ENCODE measurements around the gene JCAD.

DNA sequence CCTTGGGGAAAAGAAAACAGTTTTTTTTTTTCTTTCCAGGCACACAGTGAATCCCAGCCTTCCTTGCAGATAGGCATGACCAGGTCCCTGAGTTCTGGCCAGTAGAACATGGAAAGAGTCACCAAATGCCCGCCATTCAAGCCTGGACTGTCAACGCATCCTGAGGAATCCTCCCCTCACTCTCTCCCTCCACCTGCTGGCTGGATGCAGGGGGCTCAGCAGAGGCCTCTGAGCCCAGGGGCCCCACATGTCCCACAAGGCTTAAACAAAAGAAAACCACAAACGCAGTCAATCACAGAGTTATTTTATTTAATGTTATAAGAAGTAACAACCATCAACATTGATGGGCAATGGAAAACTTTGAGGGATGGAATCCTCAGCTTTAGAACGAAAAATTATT is 93.1 kb downstream of the JCAD start:
- TF ChIP-seq CTCF (IDR thresholded peaks at IDR 0.05) (no peak), POLR2A (IDR thresholded peaks at IDR 0.05) (no peak)
